Tibial nerve (tissue), 4 donors: Measurements from ENCODE around the gene OIP5. TPM values are rescaled to one million over a fixed set of nuclear protein-coding genes. Genes with fewer than 3 reads are reported as not detected.
"Not testable (repeated sequence)": the region's sequence is repeated elsewhere in the genome, so short reads cannot be mapped to it uniquely, and the experiment has no call there.

Experiments
- DNase-seq, 2 donors: peaks; one replicate each; pipeline ENCODE4 v3.0.0-alpha.2; 2019; ENCODE audit warnings: low spot score in 2 of 2
- H3K27ac ChIP-seq, 4 donors: fragments of 200-600 bp; sonication (generic) in 3 of 4; one replicate each; pipeline ENCODE4 v1.5.1; 2017 to 2019; ENCODE audit warnings: mild to moderate bottlenecking in 1 of 4
- H3K27me3 ChIP-seq, 2 donors: fragments of 200-600 bp; sonication (generic) in 1 of 2; one replicate each; pipeline versions ENCODE4 v1.5.1 to v1.6.0; 2017 to 2019
- H3K36me3 ChIP-seq, 3 donors: fragments of 200-600 bp; sonication (generic); one replicate each; pipeline ENCODE4 v1.5.1; 2018 to 2019
- H3K4me1 ChIP-seq, 4 donors: fragments of 200-600 bp; sonication (generic) in 3 of 4; one replicate each; pipeline ENCODE4 v1.5.1; 2017 to 2019
- H3K4me3 ChIP-seq, 4 donors: fragments of 200-600 bp; sonication (generic) in 3 of 4; one replicate each; pipeline ENCODE4 v1.5.1; 2017 to 2019; ENCODE audit warnings: mild to moderate bottlenecking in 1 of 4, moderate library complexity in 1 of 4
- H3K9me3 ChIP-seq, 4 donors: fragments of 200-600 bp; sonication (generic) in 3 of 4; one replicate each; pipeline ENCODE4 v1.5.1; 2017 to 2019
- EP300 ChIP-seq, 2 donors: sonication (generic); formaldehyde crosslinking; IDR thresholded peaks; one replicate each; pipeline ENCODE4 v1.6.1; 2017; ENCODE audit warnings: antibody characterized with exemption in 2 of 2, mild to moderate bottlenecking in 1 of 2
- POLR2A ChIP-seq, 2 donors: fragments of 450-650 bp; IDR thresholded peaks; one replicate each; pipeline ENCODE4 v1.6.1; 2017; ENCODE audit warnings: antibody characterized with exemption in 2 of 2, mild to moderate bottlenecking in 2 of 2, moderate library complexity in 2 of 2
- WGBS, 2 donors: methylation state at CpG; one replicate each; pipeline ENCODE4 v1.1.5; 2018; 5-methylcytosine and 5-hydroxymethylcytosine counted together
- total RNA-seq, 4 donors: library from RNA; depleted of rRNA; stranded (reverse); fragments of >200 nt; gene quantifications; one replicate each; pipeline ENCODE4 v1.1.0, GENCODE V29; 2016
- TF ChIP-seq, protein P1 (sequence below), 5 experiments: fragments of 200-600 bp in 3 of 5; fragments of 450-650 bp in 2 of 5; sonication (generic) in 3 of 5; IDR thresholded peaks; one replicate each; pipeline ENCODE4 v1.5.1; 2016 to 2019; ENCODE audit warnings: antibody characterized with exemption in 5 of 5, mild to moderate bottlenecking in 3 of 5, moderate library complexity in 2 of 5

The OIP5 gene
- total RNA-seq, 4 donors from 2014 or later: 1.2 to 2.7 (median 1.7) TPM; not detected in 1

DNA sequence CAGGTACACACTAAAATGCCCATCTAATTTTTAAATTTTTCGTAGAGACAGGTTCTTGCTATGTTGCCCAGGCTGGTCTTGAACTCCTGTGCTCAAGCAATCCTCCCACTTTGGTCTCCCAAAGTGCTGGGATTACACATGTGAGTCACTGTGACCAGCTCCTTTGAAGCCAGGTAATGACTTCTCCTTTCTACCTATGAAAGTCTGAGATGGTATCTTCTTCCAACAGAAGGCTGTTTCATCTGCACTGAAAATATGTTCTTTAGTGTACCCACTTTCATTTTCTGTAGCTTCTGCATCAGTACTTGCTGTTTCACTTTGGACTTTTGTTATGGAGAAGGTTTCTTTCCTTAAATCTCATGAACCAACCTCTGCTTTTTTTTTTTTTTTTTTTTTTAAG, 8.8 kb downstream of the OIP5 start:
- DNase-seq: no peak
- H3K4me3 ChIP-seq: no peak overlapping the region
- WGBS, 2 donors: 93 to 97% methylated on average over 1 of the region's 1 CpG
- no peaks in the 10 kb centered on the region for H3K4me1 ChIP-seq
- H3K27ac ChIP-seq: no peak overlapping the region
- TF ChIP-seq EP300 (IDR thresholded peaks at IDR 0.05) (no peak), POLR2A (IDR thresholded peaks at IDR 0.05) (no peak)
- TF ChIP-seq, protein P1, sequence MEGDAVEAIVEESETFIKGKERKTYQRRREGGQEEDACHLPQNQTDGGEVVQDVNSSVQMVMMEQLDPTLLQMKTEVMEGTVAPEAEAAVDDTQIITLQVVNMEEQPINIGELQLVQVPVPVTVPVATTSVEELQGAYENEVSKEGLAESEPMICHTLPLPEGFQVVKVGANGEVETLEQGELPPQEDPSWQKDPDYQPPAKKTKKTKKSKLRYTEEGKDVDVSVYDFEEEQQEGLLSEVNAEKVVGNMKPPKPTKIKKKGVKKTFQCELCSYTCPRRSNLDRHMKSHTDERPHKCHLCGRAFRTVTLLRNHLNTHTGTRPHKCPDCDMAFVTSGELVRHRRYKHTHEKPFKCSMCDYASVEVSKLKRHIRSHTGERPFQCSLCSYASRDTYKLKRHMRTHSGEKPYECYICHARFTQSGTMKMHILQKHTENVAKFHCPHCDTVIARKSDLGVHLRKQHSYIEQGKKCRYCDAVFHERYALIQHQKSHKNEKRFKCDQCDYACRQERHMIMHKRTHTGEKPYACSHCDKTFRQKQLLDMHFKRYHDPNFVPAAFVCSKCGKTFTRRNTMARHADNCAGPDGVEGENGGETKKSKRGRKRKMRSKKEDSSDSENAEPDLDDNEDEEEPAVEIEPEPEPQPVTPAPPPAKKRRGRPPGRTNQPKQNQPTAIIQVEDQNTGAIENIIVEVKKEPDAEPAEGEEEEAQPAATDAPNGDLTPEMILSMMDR (IDR thresholded peaks at IDR 0.05): no peak
- H3K36me3 ChIP-seq: peaks cover 0 to 13% (median 0%) of the 10 kb centered on the region in 3 donors
- H3K9me3 ChIP-seq: no peaks in the 10 kb centered on the region
- no peaks in the 10 kb centered on the region for H3K27me3 ChIP-seq

DNA sequence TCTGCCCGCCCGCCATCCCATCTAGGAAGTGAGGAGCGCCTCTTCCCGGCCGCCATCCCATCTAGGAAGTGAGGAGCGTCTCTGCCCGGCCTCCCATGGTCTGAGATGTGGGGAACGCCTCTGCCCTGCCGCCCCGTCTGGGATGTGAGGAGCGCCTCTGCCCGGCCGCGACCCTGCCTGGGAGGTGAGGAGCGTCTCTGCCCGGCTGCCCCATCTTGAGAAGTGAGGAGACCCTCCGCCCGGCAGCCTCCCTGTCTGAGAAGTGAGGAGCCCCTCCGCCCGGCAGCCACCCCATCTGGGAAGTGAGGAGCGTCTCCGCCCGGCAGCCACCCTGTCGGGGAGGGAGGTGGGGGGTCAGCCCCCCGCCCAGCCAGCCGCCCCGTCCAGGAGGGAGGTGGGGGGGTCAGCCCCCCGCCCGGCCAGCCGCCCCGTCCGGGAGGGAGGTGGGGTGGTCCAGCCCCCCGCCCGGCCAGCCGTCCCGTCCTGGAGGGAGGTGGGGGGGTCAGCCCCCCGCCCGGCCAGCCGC, 11.5 kb downstream of the OIP5 start:
- not testable (repeated sequence) for H3K27ac ChIP-seq, H3K27me3 ChIP-seq, H3K4me1 ChIP-seq, H3K9me3 ChIP-seq, H3K4me3 ChIP-seq, DNase-seq
- peaks cover 0 to 18% (median 0%) of the 10 kb centered on the region in 3 donors for H3K36me3 ChIP-seq
- 93 to 96% methylated on average over 9 to 10 of the region's 39 CpGs for WGBS, 2 donors

DNA sequence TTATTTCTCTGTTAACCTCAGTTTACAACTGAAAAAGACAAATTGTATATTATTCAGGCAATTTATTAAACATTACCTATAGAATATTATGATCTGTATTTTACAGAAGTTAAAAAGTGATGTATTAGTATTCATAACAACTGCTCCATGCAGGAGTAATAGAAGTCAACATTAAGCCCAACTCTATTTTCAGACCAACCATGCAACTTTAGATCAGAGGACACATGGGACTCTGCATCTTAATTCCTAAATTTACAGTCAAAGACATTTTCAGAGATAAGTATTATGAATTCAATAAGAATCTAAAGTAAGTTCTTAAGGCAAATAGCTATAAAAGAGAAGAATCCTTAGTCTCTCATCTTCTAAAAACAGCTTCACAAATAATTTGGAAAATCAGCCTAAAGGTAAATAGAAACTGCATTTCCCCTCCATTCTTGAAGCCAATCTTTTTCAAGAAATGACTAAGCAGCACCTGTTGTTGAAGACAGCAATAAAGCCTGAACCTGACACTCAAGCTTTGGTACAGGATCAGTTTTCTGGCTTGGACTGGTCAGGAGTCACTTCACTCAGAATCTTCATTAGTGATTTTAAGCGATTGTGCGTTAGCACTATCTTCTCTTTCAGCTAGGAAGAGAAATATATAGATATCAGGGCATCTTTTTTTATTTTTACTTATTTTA, 23.0 kb downstream of the OIP5 start:
- no peaks in the 10 kb centered on the region for H3K27me3 ChIP-seq
- 96 to 97% methylated on average over 2 of the region's 2 CpGs for WGBS, 2 donors
- no peak for DNase-seq
- no peak overlapping the region for H3K4me3 ChIP-seq
- no peaks in the 10 kb centered on the region for H3K4me1 ChIP-seq
- peaks cover 0 to 25% (median 0%) of the 10 kb centered on the region in 3 donors for H3K36me3 ChIP-seq
- no peaks in the 10 kb centered on the region for H3K9me3 ChIP-seq
- TF ChIP-seq, protein P1 (IDR thresholded peaks at IDR 0.05): no peak
- H3K27ac ChIP-seq: no peak overlapping the region

DNA sequence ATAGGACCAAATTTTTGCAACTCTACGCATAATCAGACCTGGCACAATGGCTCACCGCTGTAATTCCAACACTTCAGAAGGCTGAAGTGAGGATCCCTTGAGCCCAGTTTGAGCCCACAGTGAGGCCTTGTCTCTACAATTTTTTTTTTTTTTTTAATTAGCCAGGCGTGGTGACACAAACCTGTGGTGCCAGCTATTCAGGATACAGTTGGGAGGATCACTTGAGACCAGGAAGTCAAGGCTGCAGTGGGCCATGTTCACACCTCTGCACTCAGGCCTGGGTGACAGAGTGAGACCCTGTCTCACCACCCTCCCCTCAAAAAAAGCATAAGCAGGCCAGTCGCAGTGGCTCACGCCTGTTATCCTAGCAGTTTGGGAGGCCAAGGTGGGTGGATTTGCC, 24.7 kb downstream of the OIP5 start:
- Histone ChIP-seq H3K9me3 (no peaks in the 10 kb centered on the region), H3K27ac (no peak overlapping the region), H3K36me3 (peaks cover 0 to 25% (median 0%) of the 10 kb centered on the region in 3 donors), H3K27me3 (no peaks in the 10 kb centered on the region), H3K4me3 (no peak overlapping the region), H3K4me1 (no peaks in the 10 kb centered on the region)
- TF ChIP-seq EP300 (IDR thresholded peaks at IDR 0.05): no peak
- TF ChIP-seq POLR2A (IDR thresholded peaks at IDR 0.05): no peak
- TF ChIP-seq, protein P1 (IDR thresholded peaks at IDR 0.05): no peak
- 84 to 91% methylated on average over 5 of the region's 5 CpGs for WGBS, 2 donors
- no peak for DNase-seq

DNA sequence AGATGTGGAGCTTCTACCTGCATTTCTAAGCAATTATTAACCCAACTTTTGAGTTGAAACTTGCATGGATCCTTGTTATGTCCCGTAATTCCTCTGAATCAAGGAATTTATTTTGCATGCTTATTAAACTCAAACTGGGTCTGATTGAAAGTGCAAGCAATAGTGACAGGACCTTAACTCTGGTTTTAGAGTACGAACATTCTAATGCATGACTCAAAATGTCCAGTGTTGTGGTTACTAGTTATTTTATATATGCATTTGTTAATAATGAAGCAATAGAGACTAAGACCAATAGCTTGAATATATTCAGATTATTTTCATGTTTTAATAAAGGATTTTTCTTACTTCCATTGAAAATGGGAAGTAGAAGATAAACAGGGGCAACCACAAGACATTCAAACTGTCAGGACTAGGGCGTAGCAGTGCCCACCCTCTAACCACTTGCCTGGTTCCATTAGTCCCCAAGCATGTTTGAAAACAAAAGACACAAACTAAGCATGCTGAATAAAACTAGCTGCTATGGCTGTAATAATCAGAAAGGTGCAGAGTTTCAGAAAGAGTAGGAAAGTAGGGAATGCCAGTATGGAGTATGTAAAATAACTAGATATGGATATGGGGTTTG, 28.1 kb downstream of the OIP5 start:
- Histone ChIP-seq H3K27ac (no peak overlapping the region), H3K4me1 (no peaks in the 10 kb centered on the region), H3K4me3 (no peak overlapping the region), H3K36me3 (peaks cover 0 to 14% (median 0%) of the 10 kb centered on the region in 3 donors), H3K27me3 (no peaks in the 10 kb centered on the region), H3K9me3 (no peaks in the 10 kb centered on the region)
- TF ChIP-seq POLR2A (IDR thresholded peaks at IDR 0.05) (no peak), EP300 (IDR thresholded peaks at IDR 0.05) (no peak)
- TF ChIP-seq, protein P1 (IDR thresholded peaks at IDR 0.05): no peak
- DNase-seq: no peak
- WGBS, 2 donors: 83 to 88% methylated on average over 3 of the region's 3 CpGs
